Gastroesophageal sphincter (tissue), 3 donors: ENCODE measurements around the gene TAF11L4.

Experiments used
- EP300 ChIP-seq: sonication (generic); formaldehyde crosslinking; IDR thresholded peaks from one replicate; pipeline ENCODE4 v1.6.1; 2017; ENCODE audit warnings: antibody characterized with exemption, mild to moderate bottlenecking
- POLR2A ChIP-seq, 2 donors: fragments of 450-650 bp; IDR thresholded peaks; one replicate each; pipeline ENCODE4 v1.6.1; 2017; ENCODE audit warnings: antibody characterized with exemption in 2 of 2, mild to moderate bottlenecking in 2 of 2, moderate library complexity in 1 of 2
- POLR2AphosphoS5 ChIP-seq: sonication (generic); formaldehyde crosslinking; IDR thresholded peaks from one replicate; pipeline ENCODE4 v1.6.1; 2017; ENCODE audit warnings: antibody characterized with exemption
- TF ChIP-seq, protein P1 (sequence below), 4 experiments: fragments of 200-600 bp in 2 of 4; fragments of 450-650 bp in 2 of 4; sonication (generic) in 1 of 4; IDR thresholded peaks; one replicate each; pipeline ENCODE4 v1.5.1; 2017 to 2019; ENCODE audit warnings: antibody characterized with exemption in 4 of 4, mild to moderate bottlenecking in 2 of 4, moderate library complexity in 2 of 4

DNA sequence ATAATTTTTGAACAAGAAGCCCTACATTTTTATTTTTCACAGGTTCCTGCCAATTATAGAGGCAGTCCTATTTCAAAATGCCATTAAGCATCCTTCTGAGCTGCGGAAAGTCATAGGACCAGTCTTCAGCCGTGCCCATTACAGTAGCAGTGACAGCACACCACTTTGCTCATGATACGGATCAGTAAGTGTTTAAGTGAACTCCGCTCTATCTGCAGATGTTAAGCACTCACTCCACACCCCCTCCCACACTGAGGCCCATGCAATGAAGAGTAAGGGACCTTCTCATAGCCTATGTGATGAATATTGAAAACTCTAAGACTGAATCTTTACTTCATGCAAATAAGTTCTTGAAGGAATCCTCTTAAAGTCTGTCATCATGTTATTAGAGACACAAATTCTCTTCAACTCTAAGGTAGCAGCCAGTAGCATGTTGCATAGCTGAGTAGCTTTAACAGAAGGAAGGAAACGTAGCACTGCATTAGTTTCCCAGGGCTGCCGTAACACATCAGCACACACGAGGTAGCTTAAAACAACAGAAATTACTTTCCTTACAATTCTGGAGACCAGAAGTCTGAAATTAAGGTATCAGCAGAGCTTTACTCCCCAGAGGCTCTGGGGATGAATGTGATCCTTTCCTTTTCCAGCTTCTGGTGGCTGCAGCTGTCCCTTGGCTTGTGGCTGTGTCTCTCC lies 43.9 kb upstream of the TAF11L4 start:
- TF ChIP-seq, protein P1, sequence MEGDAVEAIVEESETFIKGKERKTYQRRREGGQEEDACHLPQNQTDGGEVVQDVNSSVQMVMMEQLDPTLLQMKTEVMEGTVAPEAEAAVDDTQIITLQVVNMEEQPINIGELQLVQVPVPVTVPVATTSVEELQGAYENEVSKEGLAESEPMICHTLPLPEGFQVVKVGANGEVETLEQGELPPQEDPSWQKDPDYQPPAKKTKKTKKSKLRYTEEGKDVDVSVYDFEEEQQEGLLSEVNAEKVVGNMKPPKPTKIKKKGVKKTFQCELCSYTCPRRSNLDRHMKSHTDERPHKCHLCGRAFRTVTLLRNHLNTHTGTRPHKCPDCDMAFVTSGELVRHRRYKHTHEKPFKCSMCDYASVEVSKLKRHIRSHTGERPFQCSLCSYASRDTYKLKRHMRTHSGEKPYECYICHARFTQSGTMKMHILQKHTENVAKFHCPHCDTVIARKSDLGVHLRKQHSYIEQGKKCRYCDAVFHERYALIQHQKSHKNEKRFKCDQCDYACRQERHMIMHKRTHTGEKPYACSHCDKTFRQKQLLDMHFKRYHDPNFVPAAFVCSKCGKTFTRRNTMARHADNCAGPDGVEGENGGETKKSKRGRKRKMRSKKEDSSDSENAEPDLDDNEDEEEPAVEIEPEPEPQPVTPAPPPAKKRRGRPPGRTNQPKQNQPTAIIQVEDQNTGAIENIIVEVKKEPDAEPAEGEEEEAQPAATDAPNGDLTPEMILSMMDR (IDR thresholded peaks at IDR 0.05), result no peak
- no peak for TF ChIP-seq POLR2A (IDR thresholded peaks at IDR 0.05)
- TF ChIP-seq POLR2AphosphoS5, result no peak
- TF ChIP-seq EP300, result no peak
